Mesodermal cell (in vitro differentiated cells): Measurements from ENCODE around the gene RANBP10.
"Not testable (repeated sequence)": the region's sequence is repeated elsewhere in the genome, so short reads cannot be mapped to it uniquely, and the experiment has no call there.

ENCODE experiments used
- H3K27ac ChIP-seq: 2 replicates; pipeline ENCODE4 v1.7.0; 2013; ENCODE audit warnings: mild to moderate bottlenecking, low read depth, low read length, moderate library complexity; ENCODE audit not compliant: severe bottlenecking
- H3K36me3 ChIP-seq: 2 replicates; pipeline ENCODE4 v1.7.1; 2013; ENCODE audit warnings: mild to moderate bottlenecking, low read length, moderate library complexity; ENCODE audit not compliant: control insufficient read depth, insufficient read depth
- H3K4me1 ChIP-seq: one replicate; pipeline ENCODE4 v1.7.1; 2013; ENCODE audit warnings: mild to moderate bottlenecking, low read length; ENCODE audit not compliant: insufficient read depth, control insufficient read depth, poor library complexity, severe bottlenecking
- H3K4me3 ChIP-seq: 2 replicates; pipeline ENCODE4 v1.7.0; 2013; ENCODE audit warnings: low read length, control low read depth, mild to moderate bottlenecking; ENCODE audit not compliant: insufficient read depth, poor library complexity, severe bottlenecking; ENCODE audit errors: extremely low read depth
- H3K9me3 ChIP-seq: 2 replicates; pipeline ENCODE4 v1.7.1; 2013; ENCODE audit warnings: mild to moderate bottlenecking, low read length, moderate library complexity; ENCODE audit not compliant: control insufficient read depth
- WGBS, 2 experiments: methylation state at CpG; one replicate each; pipeline ENCODE4 v1.1.5; 2013; ENCODE audit warnings: missing lambda C conversion rate in 2 of 2; ENCODE audit not compliant: insufficient coverage in 2 of 2; 5-methylcytosine and 5-hydroxymethylcytosine counted together

Gene RANBP10

DNA sequence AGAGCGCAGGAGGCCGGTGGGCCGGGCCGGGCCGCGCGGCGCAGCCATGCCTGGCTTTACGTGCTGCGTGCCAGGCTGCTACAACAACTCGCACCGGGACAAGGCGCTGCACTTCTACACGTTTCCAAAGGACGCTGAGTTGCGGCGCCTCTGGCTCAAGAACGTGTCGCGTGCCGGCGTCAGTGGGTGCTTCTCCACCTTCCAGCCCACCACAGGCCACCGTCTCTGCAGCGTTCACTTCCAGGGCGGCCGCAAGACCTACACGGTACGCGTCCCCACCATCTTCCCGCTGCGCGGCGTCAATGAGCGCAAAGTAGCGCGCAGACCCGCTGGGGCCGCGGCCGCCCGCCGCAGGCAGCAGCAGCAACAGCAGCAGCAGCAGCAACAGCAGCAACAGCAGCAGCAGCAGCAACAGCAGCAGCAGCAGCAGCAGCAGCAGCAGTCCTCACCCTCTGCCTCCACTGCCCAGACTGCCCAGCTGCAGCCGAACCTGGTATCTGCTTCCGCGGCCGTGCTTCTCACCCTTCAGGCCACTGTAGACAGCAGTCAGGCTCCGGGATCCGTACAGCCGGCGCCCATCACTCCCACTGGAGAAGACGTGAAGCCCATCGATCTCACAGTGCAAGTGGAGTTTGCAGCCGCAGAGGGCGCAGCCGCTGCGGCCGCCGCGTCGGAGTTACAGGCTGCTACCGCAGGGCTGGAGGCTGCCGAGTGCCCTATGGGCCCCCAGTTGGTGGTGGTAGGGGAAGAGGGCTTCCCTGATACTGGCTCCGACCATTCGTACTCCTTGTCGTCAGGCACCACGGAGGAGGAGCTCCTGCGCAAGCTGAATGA lies 36.4 kb upstream of the RANBP10 start:
- peaks cover 4% of the 10 kb centered on the region for H3K36me3 ChIP-seq
- peak overlapping the region; percentile 62 for H3K4me3 ChIP-seq
- H3K4me1 ChIP-seq, result peaks cover 27% of the 10 kb centered on the region
- H3K9me3 ChIP-seq, result no peaks in the 10 kb centered on the region
- peak overlapping the region; percentile 82 for H3K27ac ChIP-seq
- 2% methylated on average over 60 to 62 of the region's 67 CpGs for WGBS, 2 experiments

DNA sequence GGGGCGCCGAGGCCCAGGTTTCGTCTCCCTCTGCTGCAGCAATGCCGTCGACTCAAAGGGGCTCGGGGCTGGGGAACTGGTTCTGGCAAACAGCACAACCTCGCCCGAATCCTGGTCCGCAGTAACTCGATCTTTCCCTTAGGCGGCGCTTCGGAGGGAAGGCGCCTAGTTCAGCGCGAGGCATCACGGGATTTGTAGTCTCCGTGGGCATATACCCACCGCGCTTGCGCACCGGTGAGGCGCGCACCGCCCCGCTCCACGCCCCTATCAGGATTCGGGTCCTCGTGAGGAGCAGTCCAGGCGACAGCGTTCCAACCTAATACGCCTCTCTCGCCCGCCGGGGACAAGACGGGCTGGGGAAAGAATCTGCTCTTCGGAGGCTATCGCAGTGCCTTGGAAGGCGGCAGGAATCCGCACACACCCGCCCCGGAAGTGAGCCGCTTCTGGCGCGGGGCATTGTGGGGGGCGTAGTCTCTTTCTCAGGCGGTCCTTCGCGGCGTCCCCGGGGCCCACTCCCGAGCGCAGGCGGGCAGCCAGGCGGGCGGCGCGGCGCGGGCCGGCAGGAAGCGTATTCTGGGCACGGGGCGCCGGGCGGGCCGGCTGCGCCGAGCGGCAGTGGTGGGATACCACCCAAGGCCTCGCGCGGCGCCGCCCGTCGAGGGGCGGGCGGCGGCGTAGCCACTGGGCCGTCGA lies 35.6 kb upstream of the RANBP10 start, which contains the start of gene THAP11:
THAP11 (plus strand) TSS at position 505 of the 693 bp plus-strand sequence. CDS start 235 bp downstream, outside the sequence.
- Histone ChIP-seq H3K27ac (peak within 1 kb of the TSS; percentile 82), H3K4me3 (peak within 1 kb of the TSS; percentile 62), H3K36me3 (peaks cover 4% of the 10 kb centered on the region), H3K4me1 (peaks cover 27% of the 10 kb centered on the region), H3K9me3 (no peaks in the 10 kb centered on the region)
- WGBS, 2 experiments, result 0 to 2% methylated on average over 68 to 73 of the region's 83 CpGs

GRCh38 chr16:67841198-67841815 lies 34.9 kb upstream of the RANBP10 start:
- Histone ChIP-seq H3K4me1 (peaks cover 27% of the 10 kb centered on the region), H3K4me3 (peak overlapping the region; percentile 62), H3K36me3 (peaks cover 4% of the 10 kb centered on the region), H3K9me3 (no peaks in the 10 kb centered on the region), H3K27ac (peak overlapping the region; percentile 82)
- 64 to 70% methylated on average over 17 of the region's 17 CpGs for WGBS, 2 experiments

- 93 to 100% methylated on average over 1 to 2 of the region's 2 CpGs for WGBS, 2 experiments
- no peak overlapping the region for H3K4me3 ChIP-seq
- no peaks in the 10 kb centered on the region for H3K9me3 ChIP-seq
- H3K27ac ChIP-seq, result no peak overlapping the region
- no peaks in the 10 kb centered on the region for H3K4me1 ChIP-seq
- no peaks in the 10 kb centered on the region for H3K36me3 ChIP-seq
Measured at GRCh38 chr16:67837811-67838210, 31.5 kb upstream of the RANBP10 start.

- H3K9me3 ChIP-seq, H3K4me3 ChIP-seq, H3K27ac ChIP-seq, H3K4me1 ChIP-seq, H3K36me3 ChIP-seq: not testable (repeated sequence)
- WGBS, 2 experiments, result 80 to 96% methylated on average over 6 to 7 of the region's 10 CpGs
Measured at GRCh38 chr16:67837190-67837589, 30.8 kb upstream of the RANBP10 start.

GRCh38 chr16:67834242-67834614 lies 27.9 kb upstream of the RANBP10 start:
- H3K36me3 ChIP-seq, result peaks cover 25% of the 10 kb centered on the region

GRCh38 chr16:67833415-67834241 lies 27.3 kb upstream of the RANBP10 start:
- peaks cover 26% of the 10 kb centered on the region for H3K36me3 ChIP-seq
- 2% methylated on average over 42 to 48 of the region's 49 CpGs for WGBS, 2 experiments
- H3K9me3 ChIP-seq, result no peaks in the 10 kb centered on the region
- peak overlapping the region; percentile 76 for H3K4me3 ChIP-seq
- peak overlapping the region; percentile 41 for H3K27ac ChIP-seq
- H3K4me1 ChIP-seq, result peaks cover 12% of the 10 kb centered on the region

More at GRCh38 chr16:67834242-67834614, 27.9 kb upstream of the RANBP10 start:
- Histone ChIP-seq H3K9me3 (no peaks in the 10 kb centered on the region), H3K27ac (no peak overlapping the region), H3K4me1 (peaks cover 12% of the 10 kb centered on the region), H3K4me3 (peak overlapping the region; percentile 76)
- 90 to 95% methylated on average over 7 to 8 of the region's 10 CpGs for WGBS, 2 experiments

GRCh38 chr16:67833030-67833414 lies 26.7 kb upstream of the RANBP10 start:
- H3K4me1 ChIP-seq, result peaks cover 12% of the 10 kb centered on the region

GRCh38 chr16:67828651-67829050 lies 22.3 kb upstream of the RANBP10 start:
- WGBS, 2 experiments, result 98 to 100% methylated on average over 3 to 4 of the region's 4 CpGs
- no peaks in the 10 kb centered on the region for H3K9me3 ChIP-seq
- H3K36me3 ChIP-seq, result peaks cover 47% of the 10 kb centered on the region
- H3K4me3 ChIP-seq, result no peak overlapping the region
- peaks cover 12% of the 10 kb centered on the region for H3K4me1 ChIP-seq
- no peak overlapping the region for H3K27ac ChIP-seq

More at GRCh38 chr16:67833030-67833414, 26.7 kb upstream of the RANBP10 start:
- peak overlapping the region; percentile 41 for H3K27ac ChIP-seq
- no peaks in the 10 kb centered on the region for H3K9me3 ChIP-seq
- H3K4me3 ChIP-seq, result peak overlapping the region; percentile 76
- H3K36me3 ChIP-seq, result peaks cover 31% of the 10 kb centered on the region
- 14 to 22% methylated on average over 3 of the region's 3 CpGs for WGBS, 2 experiments

DNA sequence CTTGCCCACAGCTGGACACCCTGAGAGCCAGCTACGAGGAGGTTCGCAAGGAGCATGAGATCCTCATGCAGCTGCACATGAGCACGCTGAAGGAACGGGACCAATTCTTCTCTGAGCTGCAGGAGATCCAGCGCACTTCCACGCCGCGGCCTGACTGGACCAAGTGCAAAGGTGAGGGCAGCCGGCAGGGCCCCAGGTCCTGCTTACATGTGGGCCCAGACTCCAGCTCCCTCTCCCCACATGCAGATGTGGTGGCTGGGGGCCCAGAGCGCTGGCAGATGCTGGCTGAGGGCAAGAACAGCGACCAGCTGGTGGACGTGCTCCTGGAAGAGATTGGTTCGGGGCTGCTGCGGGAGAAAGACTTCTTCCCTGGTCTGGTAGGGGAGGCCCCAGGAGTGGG lies 19.5 kb upstream of the RANBP10 start:
- Histone ChIP-seq H3K27ac (no peak overlapping the region), H3K4me1 (no peaks in the 10 kb centered on the region), H3K9me3 (no peaks in the 10 kb centered on the region), H3K36me3 (peaks cover 34% of the 10 kb centered on the region), H3K4me3 (no peak overlapping the region)
- 95 to 96% methylated on average over 9 to 14 of the region's 14 CpGs for WGBS, 2 experiments
